ENCODE results near the gene BLOC1S3.
A peak's percentile ranks its signal among the peaks of the same experiment; 100 is the strongest.

DNA sequence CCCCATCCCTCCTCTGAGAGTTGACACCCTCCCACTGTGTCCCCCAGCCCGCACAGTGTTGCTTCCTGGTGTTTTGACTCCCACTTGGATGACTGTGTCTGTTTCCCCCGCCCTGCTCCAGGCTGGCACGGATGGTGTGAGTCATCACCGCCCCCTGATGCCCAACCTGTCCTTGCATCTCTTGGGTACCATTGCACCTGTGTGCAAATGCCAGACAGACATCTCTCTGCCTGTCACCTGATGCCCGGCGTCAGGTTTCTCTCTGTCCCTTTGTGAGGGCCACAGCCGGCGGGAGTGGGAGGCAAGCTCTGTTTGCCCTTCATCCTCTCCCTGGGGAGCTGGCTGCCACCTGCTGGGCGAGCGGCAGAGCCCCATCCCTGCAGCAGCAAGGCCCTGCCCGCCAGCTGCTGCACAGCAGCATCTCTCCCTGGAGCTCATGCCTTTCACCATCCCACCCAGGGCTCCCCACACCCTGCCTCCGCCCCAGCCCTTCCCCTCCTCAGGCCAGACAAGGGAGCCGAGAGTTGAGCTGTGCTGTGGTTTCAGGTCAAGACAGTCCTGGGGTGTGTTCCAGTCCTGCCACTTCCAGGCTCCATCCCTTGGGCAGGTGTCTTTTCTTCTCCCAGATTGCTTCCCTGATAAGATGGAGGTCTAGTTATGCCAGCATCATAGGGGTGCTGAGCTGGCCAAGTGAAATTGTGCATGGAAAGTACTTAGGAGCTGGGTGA is 47.5 kb upstream of the BLOC1S3 start:
- TF ChIP-seq, protein P1, sequence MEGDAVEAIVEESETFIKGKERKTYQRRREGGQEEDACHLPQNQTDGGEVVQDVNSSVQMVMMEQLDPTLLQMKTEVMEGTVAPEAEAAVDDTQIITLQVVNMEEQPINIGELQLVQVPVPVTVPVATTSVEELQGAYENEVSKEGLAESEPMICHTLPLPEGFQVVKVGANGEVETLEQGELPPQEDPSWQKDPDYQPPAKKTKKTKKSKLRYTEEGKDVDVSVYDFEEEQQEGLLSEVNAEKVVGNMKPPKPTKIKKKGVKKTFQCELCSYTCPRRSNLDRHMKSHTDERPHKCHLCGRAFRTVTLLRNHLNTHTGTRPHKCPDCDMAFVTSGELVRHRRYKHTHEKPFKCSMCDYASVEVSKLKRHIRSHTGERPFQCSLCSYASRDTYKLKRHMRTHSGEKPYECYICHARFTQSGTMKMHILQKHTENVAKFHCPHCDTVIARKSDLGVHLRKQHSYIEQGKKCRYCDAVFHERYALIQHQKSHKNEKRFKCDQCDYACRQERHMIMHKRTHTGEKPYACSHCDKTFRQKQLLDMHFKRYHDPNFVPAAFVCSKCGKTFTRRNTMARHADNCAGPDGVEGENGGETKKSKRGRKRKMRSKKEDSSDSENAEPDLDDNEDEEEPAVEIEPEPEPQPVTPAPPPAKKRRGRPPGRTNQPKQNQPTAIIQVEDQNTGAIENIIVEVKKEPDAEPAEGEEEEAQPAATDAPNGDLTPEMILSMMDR (conservative IDR thresholded peaks at IDR 0.05; ENCODE audit: low read depth, low read length): peak; percentile 31; the same call in 1 of the 2 replicates
- TF ChIP-seq NFE2L2 (IDR thresholded peaks at IDR 0.05; ENCODE audit: low read depth, low read length) (no peak), POLR2A (IDR thresholded peaks at IDR 0.05; ENCODE audit: low read depth, low read length) (no peak), MXI1 (IDR thresholded peaks at IDR 0.05; ENCODE audit: borderline replicate concordance, low read depth, low read length) (no peak), RAD21 (IDR thresholded peaks at IDR 0.05; ENCODE audit: low read length) (peak; percentile 30; the same call in 1 of the 2 replicates), FOS (IDR thresholded peaks at IDR 0.05; ENCODE audit: low read depth, low read length) (0 out of 2 replicates have a peak, but pooled peaks have one; percentile 11), CHD1 (IDR thresholded peaks at IDR 0.05; ENCODE audit: low read depth, low read length) (no peak)
